HepG2 (cell line): ENCODE measurements around the gene KRTAP10-2. TPM values are rescaled to one million over a fixed set of nuclear protein-coding genes. Genes with fewer than 3 reads are reported as not detected.

ENCODE experiments used
- FOXA1 ChIP-seq, 2 experiments: fragments of 450-650 bp in 1 of 2; sonication (generic) in 1 of 2; formaldehyde crosslinking in 1 of 2; IDR thresholded peaks; 2 replicates each; pipeline versions ENCODE4 v1.4.0 to v1.6.1; 2016 to 2020; ENCODE audit warnings: missing genetic modification reagents in 1 of 2
- GLI4 ChIP-seq: sonication (generic); formaldehyde crosslinking; IDR thresholded peaks from 2 replicates; pipeline ENCODE4 v1.5.1; 2020; ENCODE audit warnings: missing genetic modification reagents, mild to moderate bottlenecking, moderate library complexity, borderline replicate concordance
- HNRNPLL ChIP-seq: fragments of 200-400 bp; formaldehyde crosslinking; IDR thresholded peaks from 2 replicates; pipeline ENCODE4 v1.6.1; 2017; ENCODE audit warnings: mild to moderate bottlenecking, low read depth, low read length; ENCODE audit not compliant: poor library complexity, severe bottlenecking
- KDM5A ChIP-seq: fragments of 200-600 bp; sonication (generic); IDR thresholded peaks from 2 replicates; pipeline ENCODE4 v1.7.0; 2018; ENCODE audit warnings: antibody characterized with exemption, mild to moderate bottlenecking, low read length, borderline replicate concordance
- RBM39 ChIP-seq: fragments of 200-400 bp; formaldehyde crosslinking; IDR thresholded peaks from one replicate; pipeline ENCODE4 v1.6.1; 2018; ENCODE audit warnings: antibody characterized with exemption, mild to moderate bottlenecking, low read depth, low read length; ENCODE audit not compliant: poor library complexity, severe bottlenecking
- RORA ChIP-seq: sonication (generic); formaldehyde crosslinking; IDR thresholded peaks from 2 replicates; pipeline ENCODE4 v1.5.0; 2020; ENCODE audit warnings: mild to moderate bottlenecking, missing genetic modification reagents, moderate library complexity
- RXRB ChIP-seq: IDR thresholded peaks from 2 replicates; pipeline ENCODE4 v1.6.1; 2016; ENCODE audit warnings: borderline replicate concordance, missing genetic modification reagents, missing compliant biosample characterization
- SIX1 ChIP-seq: sonication (generic); formaldehyde crosslinking; IDR thresholded peaks from 2 replicates; pipeline ENCODE4 v1.4.0; 2020; ENCODE audit warnings: missing genetic modification reagents, borderline replicate concordance
- ZFP36L2 ChIP-seq: sonication (generic); formaldehyde crosslinking; IDR thresholded peaks from 2 replicates; pipeline ENCODE4 v1.4.0; 2020; ENCODE audit warnings: missing genetic modification reagents
- ZNF234 ChIP-seq: sonication (generic); formaldehyde crosslinking; conservative IDR thresholded peaks from 2 replicates; pipeline ENCODE4 v1.5.1; 2020; ENCODE audit warnings: mild to moderate bottlenecking, missing genetic modification reagents
- ZNF235 ChIP-seq: sonication (generic); formaldehyde crosslinking; IDR thresholded peaks from 2 replicates; pipeline ENCODE4 v1.8.1; 2023; ENCODE audit warnings: mild to moderate bottlenecking, missing genetic modification reagents, borderline replicate concordance
- ZNF496 ChIP-seq: sonication (generic); formaldehyde crosslinking; IDR thresholded peaks from 2 replicates; pipeline ENCODE4 v1.8.1; 2023; ENCODE audit warnings: mild to moderate bottlenecking, moderate library complexity, missing genetic modification reagents; ENCODE audit not compliant: insufficient replicate concordance
- ZNF543 ChIP-seq: sonication (generic); formaldehyde crosslinking; IDR thresholded peaks from 2 replicates; pipeline ENCODE4 v1.4.0; 2020; ENCODE audit warnings: mild to moderate bottlenecking, missing genetic modification reagents
- polyA plus RNA-seq, 8 experiments: library from polyadenylated mRNA; depleted of rRNA in 3 of 8; stranded (reverse) in 7 of 8; unstranded in 1 of 8; fragments of >200 nt; fragmentation: Illumina TruSeq in 4 of 8; extraction: Trizol in 4 of 8; gene quantifications; 2 replicates each; pipeline versions ENCODE4 v1.2.1 to v1.2.3, GENCODE V29; 2011 to 2016; ENCODE audit warnings: low read depth in 4 of 8, missing spikeins in 1 of 8, mixed read lengths in 1 of 8; ENCODE audit not compliant: insufficient read depth in 1 of 8
- total RNA-seq, 5 experiments: library from RNA; depleted of rRNA; stranded (reverse); fragments of >200 nt; fragmentation: Illumina TruSeq; extraction: Trizol; gene quantifications; 2 replicates each; pipeline ENCODE4 v1.2.3, GENCODE V29; 2016; ENCODE audit warnings: low read depth in 1 of 5
- TF ChIP-seq, protein P1 (sequence below): sonication (generic); formaldehyde crosslinking; conservative IDR thresholded peaks from 2 replicates; pipeline ENCODE4 v1.4.0; 2020; ENCODE audit warnings: missing genetic modification reagents
- TF ChIP-seq, protein P2 (sequence below): sonication (generic); formaldehyde crosslinking; IDR thresholded peaks from 2 replicates; pipeline ENCODE4 v1.4.0; 2020; ENCODE audit warnings: mild to moderate bottlenecking, missing genetic modification reagents
- TF ChIP-seq, protein P3 (sequence below), 2 experiments: sonication (generic) in 1 of 2; formaldehyde crosslinking in 1 of 2; IDR thresholded peaks; 2 replicates each; pipeline versions ENCODE4 v1.5.1 to v1.6.1; 2011 to 2020; ENCODE audit warnings: borderline replicate concordance in 1 of 2, low read depth in 1 of 2, low read length in 1 of 2, mild to moderate bottlenecking in 1 of 2, missing genetic modification reagents in 1 of 2, moderate library complexity in 1 of 2
- TF ChIP-seq, protein P4 (sequence below): sonication (generic); formaldehyde crosslinking; IDR thresholded peaks from 2 replicates; pipeline ENCODE4 v1.5.0; 2020; ENCODE audit warnings: missing genetic modification reagents, mild to moderate bottlenecking, borderline replicate concordance
- TF ChIP-seq, protein P5 (sequence below): sonication (generic); formaldehyde crosslinking; IDR thresholded peaks from 2 replicates; pipeline ENCODE4 v1.8.0; 2022; ENCODE audit warnings: mild to moderate bottlenecking, missing genetic modification reagents

Gene KRTAP10-2
- total and polyA plus RNA-seq, 2 of the 13 experiments (the other 11 are each of a cell fraction or from before 2014, with no cell fraction given) = not detected

DNA sequence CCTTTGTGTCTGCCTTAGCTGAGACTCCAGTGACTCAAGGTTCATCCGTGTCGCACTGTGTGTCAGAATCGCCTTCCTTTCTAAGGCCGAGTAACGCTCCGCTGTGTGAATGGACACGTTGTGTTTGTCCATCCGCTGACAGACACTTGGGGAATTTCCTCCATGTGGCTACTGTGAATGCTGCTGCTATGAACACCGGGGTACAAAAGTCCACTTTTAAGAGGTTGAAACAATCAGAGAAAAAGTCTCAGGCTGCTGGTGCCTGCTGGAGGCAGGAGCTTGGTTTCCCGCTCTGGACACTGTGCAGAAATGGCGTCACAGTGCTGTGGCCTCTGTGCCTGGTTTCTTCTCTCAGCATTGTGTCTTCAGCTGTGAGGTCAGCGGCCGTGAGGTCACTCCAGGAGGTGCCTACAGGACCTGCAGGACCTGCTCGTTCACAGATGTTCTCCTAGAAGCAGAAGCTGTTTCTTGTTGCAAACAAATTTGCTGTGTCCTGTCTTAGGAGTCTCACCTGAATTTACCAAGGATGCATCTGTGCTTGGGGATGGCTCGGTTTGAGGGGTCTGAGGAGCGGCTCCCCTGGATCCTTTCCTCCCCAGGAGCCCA is 45.5 kb downstream of the KRTAP10-2 start (continued):
- TF ChIP-seq, protein P1, sequence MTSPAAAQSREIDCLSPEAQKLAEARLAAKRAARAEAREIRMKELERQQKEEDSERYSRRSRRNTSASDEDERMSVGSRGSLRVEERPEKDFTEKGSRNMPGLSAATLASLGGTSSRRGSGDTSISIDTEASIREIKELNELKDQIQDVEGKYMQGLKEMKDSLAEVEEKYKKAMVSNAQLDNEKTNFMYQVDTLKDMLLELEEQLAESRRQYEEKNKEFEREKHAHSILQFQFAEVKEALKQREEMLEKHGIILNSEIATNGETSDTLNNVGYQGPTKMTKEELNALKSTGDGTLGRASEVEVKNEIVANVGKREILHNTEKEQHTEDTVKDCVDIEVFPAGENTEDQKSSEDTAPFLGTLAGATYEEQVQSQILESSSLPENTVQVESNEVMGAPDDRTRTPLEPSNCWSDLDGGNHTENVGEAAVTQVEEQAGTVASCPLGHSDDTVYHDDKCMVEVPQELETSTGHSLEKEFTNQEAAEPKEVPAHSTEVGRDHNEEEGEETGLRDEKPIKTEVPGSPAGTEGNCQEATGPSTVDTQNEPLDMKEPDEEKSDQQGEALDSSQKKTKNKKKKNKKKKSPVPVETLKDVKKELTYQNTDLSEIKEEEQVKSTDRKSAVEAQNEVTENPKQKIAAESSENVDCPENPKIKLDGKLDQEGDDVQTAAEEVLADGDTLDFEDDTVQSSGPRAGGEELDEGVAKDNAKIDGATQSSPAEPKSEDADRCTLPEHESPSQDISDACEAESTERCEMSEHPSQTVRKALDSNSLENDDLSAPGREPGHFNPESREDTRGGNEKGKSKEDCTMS (CRISPR knock-in tag) = no peak
- TF ChIP-seq, protein P2, sequence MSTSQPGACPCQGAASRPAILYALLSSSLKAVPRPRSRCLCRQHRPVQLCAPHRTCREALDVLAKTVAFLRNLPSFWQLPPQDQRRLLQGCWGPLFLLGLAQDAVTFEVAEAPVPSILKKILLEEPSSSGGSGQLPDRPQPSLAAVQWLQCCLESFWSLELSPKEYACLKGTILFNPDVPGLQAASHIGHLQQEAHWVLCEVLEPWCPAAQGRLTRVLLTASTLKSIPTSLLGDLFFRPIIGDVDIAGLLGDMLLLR (CRISPR knock-in tag) = no peak
- TF ChIP-seq GLI4 = no peak
- no peak for TF ChIP-seq ZNF496
- TF ChIP-seq, protein P3, sequence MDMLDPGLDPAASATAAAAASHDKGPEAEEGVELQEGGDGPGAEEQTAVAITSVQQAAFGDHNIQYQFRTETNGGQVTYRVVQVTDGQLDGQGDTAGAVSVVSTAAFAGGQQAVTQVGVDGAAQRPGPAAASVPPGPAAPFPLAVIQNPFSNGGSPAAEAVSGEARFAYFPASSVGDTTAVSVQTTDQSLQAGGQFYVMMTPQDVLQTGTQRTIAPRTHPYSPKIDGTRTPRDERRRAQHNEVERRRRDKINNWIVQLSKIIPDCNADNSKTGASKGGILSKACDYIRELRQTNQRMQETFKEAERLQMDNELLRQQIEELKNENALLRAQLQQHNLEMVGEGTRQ (IDR thresholded peaks at IDR 0.05; ENCODE audit: low read depth, low read length) = 0 out of 2 replicates have a peak, but pooled peaks have one; percentile 22
- TF ChIP-seq, protein P3 (CRISPR knock-in tag; IDR thresholded peaks at IDR 0.05; ENCODE audit: borderline replicate concordance) = no peak
- TF ChIP-seq, protein P4, sequence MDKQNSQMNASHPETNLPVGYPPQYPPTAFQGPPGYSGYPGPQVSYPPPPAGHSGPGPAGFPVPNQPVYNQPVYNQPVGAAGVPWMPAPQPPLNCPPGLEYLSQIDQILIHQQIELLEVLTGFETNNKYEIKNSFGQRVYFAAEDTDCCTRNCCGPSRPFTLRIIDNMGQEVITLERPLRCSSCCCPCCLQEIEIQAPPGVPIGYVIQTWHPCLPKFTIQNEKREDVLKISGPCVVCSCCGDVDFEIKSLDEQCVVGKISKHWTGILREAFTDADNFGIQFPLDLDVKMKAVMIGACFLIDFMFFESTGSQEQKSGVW (CRISPR knock-in tag) = no peak
- peak; percentile 73; the same call in 1 of the 2 replicates for TF ChIP-seq RXRB (CRISPR knock-in tag)
- TF ChIP-seq HNRNPLL = no peak
- no peak for TF ChIP-seq ZNF543
- TF ChIP-seq ZFP36L2 = no peak
- TF ChIP-seq KDM5A = no peak
- no peak for TF ChIP-seq ZNF235 (CRISPR knock-in tag)
- no peak for TF ChIP-seq RORA
- TF ChIP-seq, protein P5, sequence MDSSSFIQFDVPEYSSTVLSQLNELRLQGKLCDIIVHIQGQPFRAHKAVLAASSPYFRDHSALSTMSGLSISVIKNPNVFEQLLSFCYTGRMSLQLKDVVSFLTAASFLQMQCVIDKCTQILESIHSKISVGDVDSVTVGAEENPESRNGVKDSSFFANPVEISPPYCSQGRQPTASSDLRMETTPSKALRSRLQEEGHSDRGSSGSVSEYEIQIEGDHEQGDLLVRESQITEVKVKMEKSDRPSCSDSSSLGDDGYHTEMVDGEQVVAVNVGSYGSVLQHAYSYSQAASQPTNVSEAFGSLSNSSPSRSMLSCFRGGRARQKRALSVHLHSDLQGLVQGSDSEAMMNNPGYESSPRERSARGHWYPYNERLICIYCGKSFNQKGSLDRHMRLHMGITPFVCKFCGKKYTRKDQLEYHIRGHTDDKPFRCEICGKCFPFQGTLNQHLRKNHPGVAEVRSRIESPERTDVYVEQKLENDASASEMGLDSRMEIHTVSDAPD (CRISPR knock-in tag) = no peak
- no peak for TF ChIP-seq FOXA1 (IDR thresholded peaks at IDR 0.05)
- peak; percentile 28; the same call in 1 of the 2 replicates for TF ChIP-seq FOXA1 (CRISPR knock-in tag; IDR thresholded peaks at IDR 0.05)
- TF ChIP-seq SIX1 (CRISPR knock-in tag) = peak; percentile 43; the same call in 1 of the 2 replicates
- no peak for TF ChIP-seq ZNF234 (CRISPR knock-in tag)
- TF ChIP-seq RBM39 = no peak
